IPS-20b (cell line): Measurements from ENCODE around the gene PPP1R3E.

Source experiments
- H3K27ac ChIP-seq: one replicate; pipeline ENCODE4 v1.5.1; 2013; ENCODE audit warnings: low read length
- H3K27me3 ChIP-seq: 2 replicates; pipeline ENCODE4 v1.6.1; 2013; ENCODE audit warnings: mild to moderate bottlenecking, low read length, inconsistent platforms; ENCODE audit not compliant: insufficient read depth
- H3K36me3 ChIP-seq: 2 replicates; pipeline ENCODE4 v1.6.1; 2013; ENCODE audit warnings: low read depth, mild to moderate bottlenecking, inconsistent platforms, low read length, moderate library complexity; ENCODE audit not compliant: insufficient read depth
- H3K4me1 ChIP-seq: 2 replicates; pipeline ENCODE4 v1.6.1; 2013; ENCODE audit warnings: mild to moderate bottlenecking, control low read depth, inconsistent platforms, low read length, moderate library complexity; ENCODE audit not compliant: insufficient read depth
- H3K4me3 ChIP-seq: 2 replicates; pipeline ENCODE4 v1.5.1; 2013; ENCODE audit warnings: mild to moderate bottlenecking, low read length, inconsistent platforms
- H3K9ac ChIP-seq: 2 replicates; pipeline ENCODE4 v1.6.1; 2013; ENCODE audit warnings: low read depth, mild to moderate bottlenecking, inconsistent platforms, low read length, moderate library complexity
- H3K9me3 ChIP-seq: 2 replicates; pipeline ENCODE4 v1.6.1; 2013; ENCODE audit warnings: mild to moderate bottlenecking, low read depth, low read length, inconsistent platforms; ENCODE audit not compliant: insufficient read depth

Gene PPP1R3E

GRCh38 chr14:23320584-23321571, 18.2 kb upstream of the PPP1R3E start, which contains the start of gene PABPN1:
Gene PABPN1 (plus strand): TSS chr14:23321457. CDS start chr14:23321470, 13 bp downstream.
- Histone ChIP-seq H3K36me3 (peaks cover 40% of the 10 kb centered on the region), H3K27ac (peak within 1 kb of the TSS; percentile 96), H3K9me3 (no peaks in the 10 kb centered on the region), H3K4me1 (peaks cover 9% of the 10 kb centered on the region; the same call in 1 of the 2 replicates), H3K4me3 (peak within 1 kb of the TSS; percentile 97), H3K9ac (peak within 1 kb of the TSS; percentile 99), H3K27me3 (no peaks in the 10 kb centered on the region)

GRCh38 chr14:23319746-23320583, 17.3 kb upstream of the PPP1R3E start:
- Histone ChIP-seq H3K27me3 (no peaks in the 10 kb centered on the region), H3K4me3 (peak overlapping the region; percentile 78), H3K36me3 (peaks cover 32% of the 10 kb centered on the region)

GRCh38 chr14:23316300-23316699, 13.6 kb upstream of the PPP1R3E start:
- H3K36me3 ChIP-seq: peaks cover 4% of the 10 kb centered on the region; the same call in 1 of the 2 replicates

More at GRCh38 chr14:23319746-23320583, 17.3 kb upstream of the PPP1R3E start:
- no peaks in the 10 kb centered on the region for H3K9me3 ChIP-seq
- H3K9ac ChIP-seq: peak overlapping the region; percentile 86
- peak overlapping the region; percentile 88 for H3K27ac ChIP-seq
- peaks cover 9% of the 10 kb centered on the region; the same call in 1 of the 2 replicates for H3K4me1 ChIP-seq

GRCh38 chr14:23310546-23310945, 7.9 kb upstream of the PPP1R3E start:
- Histone ChIP-seq H3K36me3 (peaks cover 21% of the 10 kb centered on the region), H3K27ac (no peak overlapping the region), H3K4me1 (0 out of 2 replicates have a peak, but pooled peaks cover 3% of the 10 kb centered on the region), H3K9me3 (no peaks in the 10 kb centered on the region), H3K4me3 (no peak overlapping the region), H3K9ac (no peak overlapping the region), H3K27me3 (no peaks in the 10 kb centered on the region)

More at GRCh38 chr14:23316300-23316699, 13.6 kb upstream of the PPP1R3E start:
- peaks cover 2% of the 10 kb centered on the region; the same call in 1 of the 2 replicates for H3K4me1 ChIP-seq
- no peak overlapping the region for H3K4me3 ChIP-seq
- no peak overlapping the region for H3K9ac ChIP-seq
- no peaks in the 10 kb centered on the region for H3K27me3 ChIP-seq
- no peak overlapping the region for H3K27ac ChIP-seq
- no peaks in the 10 kb centered on the region for H3K9me3 ChIP-seq

GRCh38 chr14:23308721-23309445, 6.2 kb upstream of the PPP1R3E start:
- peaks cover 21% of the 10 kb centered on the region for H3K36me3 ChIP-seq
- 0 out of 2 replicates have a peak, but pooled peaks cover 3% of the 10 kb centered on the region for H3K4me1 ChIP-seq
- H3K9ac ChIP-seq: no peak overlapping the region
- no peak overlapping the region for H3K4me3 ChIP-seq
- peaks cover 5% of the 10 kb centered on the region for H3K27me3 ChIP-seq
- H3K9me3 ChIP-seq: no peaks in the 10 kb centered on the region
- H3K27ac ChIP-seq: no peak overlapping the region

GRCh38 chr14:23307687-23308644, 5.3 kb upstream of the PPP1R3E start:
- Histone ChIP-seq H3K4me3 (peak overlapping the region; percentile 95), H3K4me1 (0 out of 2 replicates have a peak, but pooled peaks cover 3% of the 10 kb centered on the region), H3K27ac (no peak overlapping the region), H3K27me3 (peaks cover 14% of the 10 kb centered on the region), H3K36me3 (peaks cover 21% of the 10 kb centered on the region), H3K9ac (peak overlapping the region; percentile 89; the same call in 1 of the 2 replicates), H3K9me3 (no peaks in the 10 kb centered on the region)

GRCh38 chr14:23307146-23307530, 4.5 kb upstream of the PPP1R3E start:
- Histone ChIP-seq H3K27me3 (peaks cover 19% of the 10 kb centered on the region), H3K36me3 (peaks cover 21% of the 10 kb centered on the region), H3K9me3 (no peaks in the 10 kb centered on the region), H3K4me3 (peak overlapping the region; percentile 95), H3K27ac (peak overlapping the region; percentile 75), H3K4me1 (0 out of 2 replicates have a peak, but pooled peaks cover 3% of the 10 kb centered on the region), H3K9ac (peak overlapping the region; percentile 89)

GRCh38 chr14:23306412-23307145, 3.9 kb upstream of the PPP1R3E start, which contains the start of gene BCL2L2:
Gene BCL2L2 (plus strand): TSS chr14:23306833. CDS start chr14:23307768, 935 bp downstream.
- peak within 1 kb of the TSS; percentile 95 for H3K4me3 ChIP-seq
- peaks cover 19% of the 10 kb centered on the region for H3K27me3 ChIP-seq
- peak within 1 kb of the TSS; percentile 89 for H3K9ac ChIP-seq
- H3K4me1 ChIP-seq: 0 out of 2 replicates have a peak, but pooled peaks cover 3% of the 10 kb centered on the region
- peaks cover 17% of the 10 kb centered on the region for H3K36me3 ChIP-seq
- peak within 1 kb of the TSS; percentile 75 for H3K27ac ChIP-seq
- no peaks in the 10 kb centered on the region for H3K9me3 ChIP-seq

GRCh38 chr14:23301969-23302289, 730 bp downstream of the PPP1R3E start:
- H3K4me3 ChIP-seq: peak overlapping the region; percentile 72
- no peaks in the 10 kb centered on the region for H3K36me3 ChIP-seq
- H3K9me3 ChIP-seq: no peaks in the 10 kb centered on the region
- H3K27ac ChIP-seq: no peak overlapping the region
- peak overlapping the region; percentile 78; the same call in 1 of the 2 replicates for H3K9ac ChIP-seq
- H3K4me1 ChIP-seq: peaks cover 4% of the 10 kb centered on the region; the same call in 1 of the 2 replicates
- H3K27me3 ChIP-seq: peaks cover 59% of the 10 kb centered on the region
